Ishikawa (cell line): Measurements from ENCODE around the gene CEP85L.

ENCODE experiments used
- CEBPB ChIP-seq: IDR thresholded peaks from 2 replicates; pipeline ENCODE4 v1.6.1; 2012
- CREB1 ChIP-seq: IDR thresholded peaks from 2 replicates; pipeline ENCODE4 v1.6.1; 2012; ENCODE audit warnings: low read depth
- EGR1 ChIP-seq: IDR thresholded peaks from 2 replicates; pipeline ENCODE4 v1.6.1; 2012
- EP300 ChIP-seq: IDR thresholded peaks from 2 replicates; pipeline ENCODE4 v1.6.1; 2012; ENCODE audit warnings: borderline replicate concordance
- FOXM1 ChIP-seq: IDR thresholded peaks from 2 replicates; pipeline ENCODE4 v1.6.1; 2012; ENCODE audit warnings: low read depth, borderline replicate concordance
- MAX ChIP-seq: IDR thresholded peaks from 2 replicates; pipeline ENCODE4 v1.6.1; 2012
- NFIC ChIP-seq: IDR thresholded peaks from 2 replicates; pipeline ENCODE4 v1.6.1; 2012
- RAD21 ChIP-seq: IDR thresholded peaks from 2 replicates; pipeline ENCODE4 v1.6.1; 2012; ENCODE audit warnings: low read depth
- REST ChIP-seq: IDR thresholded peaks from 2 replicates; pipeline ENCODE4 v1.6.1; 2012; ENCODE audit warnings: low read depth, mild to moderate bottlenecking
- TAF1 ChIP-seq: IDR thresholded peaks from 2 replicates; pipeline ENCODE4 v1.6.1; 2012; ENCODE audit warnings: low read depth, mild to moderate bottlenecking
- TCF12 ChIP-seq: IDR thresholded peaks from 2 replicates; pipeline ENCODE4 v1.6.1; 2012; ENCODE audit warnings: low read depth
- TEAD4 ChIP-seq: IDR thresholded peaks from 2 replicates; pipeline ENCODE4 v1.6.1; 2012
- USF1 ChIP-seq: IDR thresholded peaks from 2 replicates; pipeline ENCODE4 v1.6.1; 2012
- YY1 ChIP-seq: IDR thresholded peaks from 2 replicates; pipeline ENCODE4 v1.6.1; 2012; ENCODE audit warnings: low read depth
- ZBTB7A ChIP-seq: IDR thresholded peaks from 2 replicates; pipeline ENCODE4 v1.6.1; 2012; ENCODE audit warnings: low read depth

Gene CEP85L

GRCh38 chr6:118630923-118631322, 20.5 kb downstream of the CEP85L start:
- TF ChIP-seq FOXM1 (no peak), CREB1 (no peak), EP300 (no peak), EGR1 (no peak), YY1 (no peak), NFIC (no peak), USF1 (no peak), TEAD4 (no peak), TAF1 (no peak), CEBPB (no peak), ZBTB7A (no peak), REST (no peak), TCF12 (no peak), MAX (no peak), RAD21 (no peak)

GRCh38 chr6:118630067-118630466, 21.3 kb downstream of the CEP85L start:
- TF ChIP-seq CREB1 (no peak), MAX (no peak), RAD21 (no peak), TAF1 (no peak), EP300 (no peak)

GRCh38 chr6:118627724-118628123, 23.7 kb downstream of the CEP85L start:
- no peak for TF ChIP-seq CREB1
- TF ChIP-seq EP300, result no peak
- TF ChIP-seq CEBPB, result no peak
- no peak for TF ChIP-seq TCF12
- no peak for TF ChIP-seq TEAD4

- TF ChIP-seq FOXM1 (no peak), NFIC (no peak), ZBTB7A (no peak), TEAD4 (no peak), REST (no peak), TCF12 (no peak), EP300 (no peak), MAX (no peak), YY1 (no peak), CEBPB (no peak), EGR1 (no peak), RAD21 (no peak)
Observed at GRCh38 chr6:118625833-118626232, 25.6 kb downstream of the CEP85L start.

GRCh38 chr6:118621799-118622470, 29.5 kb downstream of the CEP85L start:
- TF ChIP-seq EGR1 (no peak), EP300 (no peak), TEAD4 (no peak), YY1 (no peak), REST (no peak), RAD21 (no peak), CREB1 (no peak), MAX (no peak), NFIC (no peak), USF1 (no peak), TCF12 (no peak), TAF1 (no peak), FOXM1 (no peak)
